ENCODE measurements around the gene TSPYL1.

The TSPYL1 gene

DNA sequence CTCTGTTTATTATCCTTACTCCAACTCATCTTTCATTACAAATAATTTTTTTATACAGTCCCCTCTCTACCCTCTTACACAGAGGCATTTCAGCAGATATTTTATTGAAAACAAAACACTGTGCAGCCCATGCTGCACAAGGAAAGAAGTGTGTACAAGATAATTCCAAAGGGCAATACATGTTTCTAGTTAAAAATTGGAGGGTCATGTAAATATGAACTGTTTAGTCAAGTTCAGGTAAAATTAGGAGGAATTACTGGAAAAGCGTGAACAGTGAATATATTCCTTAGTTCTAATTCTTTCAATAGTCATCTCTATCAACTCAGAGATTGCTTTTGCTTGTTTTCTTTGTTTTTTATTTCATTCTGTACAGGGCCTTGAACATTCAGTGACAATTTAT lies 27.9 kb upstream of the TSPYL1 start:
- TF ChIP-seq, protein P1, sequence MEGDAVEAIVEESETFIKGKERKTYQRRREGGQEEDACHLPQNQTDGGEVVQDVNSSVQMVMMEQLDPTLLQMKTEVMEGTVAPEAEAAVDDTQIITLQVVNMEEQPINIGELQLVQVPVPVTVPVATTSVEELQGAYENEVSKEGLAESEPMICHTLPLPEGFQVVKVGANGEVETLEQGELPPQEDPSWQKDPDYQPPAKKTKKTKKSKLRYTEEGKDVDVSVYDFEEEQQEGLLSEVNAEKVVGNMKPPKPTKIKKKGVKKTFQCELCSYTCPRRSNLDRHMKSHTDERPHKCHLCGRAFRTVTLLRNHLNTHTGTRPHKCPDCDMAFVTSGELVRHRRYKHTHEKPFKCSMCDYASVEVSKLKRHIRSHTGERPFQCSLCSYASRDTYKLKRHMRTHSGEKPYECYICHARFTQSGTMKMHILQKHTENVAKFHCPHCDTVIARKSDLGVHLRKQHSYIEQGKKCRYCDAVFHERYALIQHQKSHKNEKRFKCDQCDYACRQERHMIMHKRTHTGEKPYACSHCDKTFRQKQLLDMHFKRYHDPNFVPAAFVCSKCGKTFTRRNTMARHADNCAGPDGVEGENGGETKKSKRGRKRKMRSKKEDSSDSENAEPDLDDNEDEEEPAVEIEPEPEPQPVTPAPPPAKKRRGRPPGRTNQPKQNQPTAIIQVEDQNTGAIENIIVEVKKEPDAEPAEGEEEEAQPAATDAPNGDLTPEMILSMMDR (conservative IDR thresholded peaks at IDR 0.05) = no peak
- TF ChIP-seq ZFX (IDR thresholded peaks at IDR 0.05) = no peak
- H3K27ac ChIP-seq = no peak overlapping the region

DNA sequence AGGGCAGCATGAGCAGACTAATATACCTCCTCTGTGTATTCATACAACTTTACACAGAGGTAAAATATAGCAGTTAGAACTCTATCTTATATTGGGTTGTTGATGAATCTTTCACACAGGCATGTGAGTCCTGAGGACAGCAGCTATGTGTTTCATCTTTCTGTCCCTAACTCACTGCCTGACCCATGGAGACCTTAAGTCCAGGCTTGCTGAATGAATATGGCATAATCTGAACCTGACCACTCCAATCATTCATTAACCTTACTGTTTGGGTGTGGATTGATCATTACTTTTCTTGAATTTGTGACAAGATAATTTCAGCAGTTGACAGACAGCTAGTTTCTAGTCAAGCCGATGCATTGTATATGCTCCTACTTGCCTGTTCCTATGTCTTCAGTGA lies 27.3 kb upstream of the TSPYL1 start:
- no peak overlapping the region for H3K27ac ChIP-seq

DNA sequence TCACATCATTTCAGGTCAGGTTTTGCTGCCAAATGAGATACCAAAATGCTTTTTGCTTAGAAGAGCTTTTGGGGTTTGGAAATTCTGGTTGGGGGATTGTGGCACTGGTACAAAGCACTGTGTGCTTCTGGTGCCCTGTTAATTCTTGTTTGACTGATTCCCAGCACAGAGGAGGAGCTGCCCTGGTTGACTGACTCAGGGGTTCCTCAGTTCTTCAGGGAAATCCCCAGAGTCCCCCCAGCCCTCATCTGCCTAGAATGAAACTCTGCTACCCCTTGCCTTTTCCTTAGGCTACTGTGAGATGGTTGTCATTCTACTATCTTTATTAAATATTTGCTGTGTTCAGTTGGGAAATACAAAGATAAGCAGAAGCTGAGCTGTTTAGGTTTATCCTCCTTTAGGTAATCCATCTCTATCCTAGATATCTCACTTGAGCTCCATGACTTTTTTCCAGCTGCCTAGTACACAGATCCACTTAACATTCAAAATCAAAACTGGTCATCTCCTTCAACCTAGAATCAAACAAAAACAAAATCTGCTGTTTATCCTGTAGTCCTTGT lies 24.9 kb upstream of the TSPYL1 start:
- TF ChIP-seq, protein P1 (conservative IDR thresholded peaks at IDR 0.05) = no peak
- TF ChIP-seq ZFX (IDR thresholded peaks at IDR 0.05) = no peak
- H3K27ac ChIP-seq = no peak overlapping the region

More for the DNA sequence above, 27.3 kb upstream of the TSPYL1 start:
- no peak for TF ChIP-seq ZFX (IDR thresholded peaks at IDR 0.05)
- TF ChIP-seq, protein P1 (conservative IDR thresholded peaks at IDR 0.05) = no peak

DNA sequence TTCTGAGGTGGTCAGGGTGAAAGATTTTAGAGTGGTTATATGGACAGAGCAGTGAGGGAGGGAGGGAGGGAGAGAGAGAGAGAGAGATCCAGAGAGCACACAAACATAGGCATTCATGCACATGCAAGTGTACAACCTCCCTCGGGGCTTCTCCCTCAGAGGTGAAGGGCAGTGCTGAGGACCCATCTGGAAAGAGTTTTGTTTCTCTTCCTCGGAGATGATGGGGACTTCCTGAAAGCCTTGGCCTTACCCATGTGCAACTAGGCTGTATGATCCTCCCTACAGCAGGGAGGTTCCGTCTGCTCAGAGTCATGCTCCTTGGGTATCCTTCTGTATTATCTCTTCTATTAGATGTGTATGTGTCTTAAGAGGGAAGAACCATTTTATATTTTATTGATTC lies 21.4 kb upstream of the TSPYL1 start:
- no peak for TF ChIP-seq ZFX (IDR thresholded peaks at IDR 0.05)
- TF ChIP-seq, protein P1 (conservative IDR thresholded peaks at IDR 0.05) = no peak
- no peak overlapping the region for H3K27ac ChIP-seq

DNA sequence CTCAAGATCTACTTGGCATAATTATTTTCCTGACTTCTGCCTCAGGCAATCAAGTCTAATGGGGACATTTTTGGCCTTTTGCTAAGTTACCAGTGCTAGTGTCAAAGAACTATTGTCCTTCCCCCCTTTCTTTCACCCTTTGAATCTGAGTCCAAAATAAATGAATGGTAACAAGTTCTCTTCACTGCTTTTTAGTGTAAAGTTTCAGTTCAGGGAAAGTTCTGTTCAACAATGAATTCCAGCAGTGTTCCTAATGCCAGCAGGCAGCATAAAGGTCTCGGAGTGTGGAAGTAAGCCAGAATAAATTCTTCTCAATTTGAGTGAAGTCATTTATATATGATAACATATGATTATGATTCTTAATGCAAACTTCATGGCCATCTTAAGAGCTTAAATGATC lies 20.8 kb upstream of the TSPYL1 start:
- TF ChIP-seq, protein P1 (conservative IDR thresholded peaks at IDR 0.05) = no peak
- TF ChIP-seq ZFX (IDR thresholded peaks at IDR 0.05) = no peak
- H3K27ac ChIP-seq = no peak overlapping the region

DNA sequence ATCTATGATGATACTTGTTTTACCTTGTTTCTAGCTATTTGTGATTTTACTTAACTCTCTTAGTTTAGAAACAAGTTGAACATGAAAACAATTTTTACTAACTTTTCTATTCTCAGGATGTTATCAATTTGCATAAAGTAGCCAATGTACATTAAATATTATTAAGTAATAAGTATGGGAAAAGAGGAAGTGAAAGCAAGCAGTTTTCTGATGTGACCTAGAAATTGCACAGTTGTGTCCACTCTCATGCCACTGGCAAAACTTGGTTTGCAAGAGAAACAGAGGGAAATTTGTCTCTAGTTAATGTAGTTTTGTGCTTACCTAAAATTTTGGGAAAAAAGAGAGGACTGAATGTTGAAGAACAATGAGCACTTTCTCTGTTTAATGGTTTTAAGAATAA lies 19.2 kb upstream of the TSPYL1 start:
- no peak overlapping the region for H3K27ac ChIP-seq
- TF ChIP-seq ZFX (IDR thresholded peaks at IDR 0.05) = no peak
- TF ChIP-seq, protein P1 (conservative IDR thresholded peaks at IDR 0.05) = no peak

DNA sequence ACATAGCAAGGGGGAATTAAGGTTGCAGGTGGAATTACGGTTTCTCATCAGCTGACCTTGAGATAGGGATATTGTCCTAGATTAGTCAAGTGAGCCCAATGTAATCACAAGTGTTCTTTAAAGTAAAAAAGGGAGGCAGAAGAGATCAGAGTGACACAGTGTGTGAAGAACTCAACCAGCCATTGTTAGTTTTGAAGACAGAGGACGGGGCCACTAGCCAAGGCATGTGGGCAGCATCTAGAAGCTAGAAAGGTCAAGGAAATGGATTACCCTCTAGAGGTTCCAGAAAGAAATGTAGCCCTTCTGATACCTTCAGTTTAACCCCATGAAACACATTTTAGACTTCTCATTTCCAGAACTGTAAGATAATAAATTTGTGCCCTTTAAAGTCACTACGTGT lies 18.5 kb upstream of the TSPYL1 start:
- H3K27ac ChIP-seq = no peak overlapping the region
- TF ChIP-seq, protein P1 (conservative IDR thresholded peaks at IDR 0.05) = no peak
- no peak for TF ChIP-seq ZFX (IDR thresholded peaks at IDR 0.05)

Data from C4-2B (cell line).